OCI-LY3 (cell line): ENCODE measurements around the gene ATN1.

Experiments used
- CTCF ChIP-seq: fragments of 200-600, 300-600 bp; sonication (generic); IDR thresholded peaks from 2 replicates; pipeline ENCODE4 v1.5.1; 2014; ENCODE audit warnings: antibody characterized with exemption, low read length, low read depth
- EZH2phosphoT487 ChIP-seq: fragments of 200-600 bp; shearing (Covaris generic); IDR thresholded peaks from 2 replicates; pipeline ENCODE4 v1.6.1; 2018; ENCODE audit warnings: antibody characterized with exemption, mixed run types, low read depth

DNA sequence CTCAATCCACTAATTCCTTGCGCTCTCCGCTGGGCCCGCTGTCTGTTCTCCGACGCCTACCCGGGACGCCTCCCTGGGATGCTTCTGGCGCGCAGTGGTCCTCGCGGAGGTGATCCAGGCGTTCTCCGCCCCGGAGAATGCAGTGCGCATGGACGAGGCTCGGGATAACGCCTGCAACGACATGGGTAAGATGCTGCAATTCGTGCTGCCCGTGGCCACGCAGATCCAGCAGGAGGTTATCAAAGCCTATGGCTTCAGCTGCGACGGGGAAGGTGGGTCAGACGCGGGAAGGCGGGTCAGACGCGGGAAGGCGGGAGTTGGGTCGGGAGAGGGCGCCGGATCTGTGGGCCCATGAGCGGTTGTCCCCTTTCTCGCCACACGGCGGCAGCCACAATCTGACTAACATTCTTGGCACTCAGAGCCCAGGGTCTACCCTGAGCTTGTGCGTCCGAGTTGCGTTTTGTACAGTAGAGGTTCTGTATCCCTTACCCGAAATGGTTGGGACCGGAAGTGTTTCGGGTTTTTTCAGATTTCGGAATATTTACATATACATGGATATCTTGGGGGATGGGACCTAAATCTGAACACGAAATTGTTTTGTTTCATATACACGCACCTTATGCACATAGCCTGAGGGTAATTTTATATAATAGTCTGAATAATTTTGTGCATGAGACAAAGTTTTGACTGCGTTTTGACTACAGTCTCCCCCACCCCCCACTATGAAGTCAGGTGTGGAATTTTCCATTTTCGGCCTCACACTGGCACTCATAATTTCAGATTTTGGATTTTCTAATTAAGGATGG, 16.8 kb downstream of the ATN1 start:
- TF ChIP-seq CTCF (peak; percentile 89), EZH2phosphoT487 (no peak)
